ENCODE measurements around the gene SAP30L. TPM values are rescaled to one million over a fixed set of nuclear protein-coding genes. Genes with fewer than 3 reads are reported as not detected.

Gene SAP30L
- total RNA-seq, 4 donors from 2014 or later: 26.3 to 47.1 (median 33.1) TPM

DNA sequence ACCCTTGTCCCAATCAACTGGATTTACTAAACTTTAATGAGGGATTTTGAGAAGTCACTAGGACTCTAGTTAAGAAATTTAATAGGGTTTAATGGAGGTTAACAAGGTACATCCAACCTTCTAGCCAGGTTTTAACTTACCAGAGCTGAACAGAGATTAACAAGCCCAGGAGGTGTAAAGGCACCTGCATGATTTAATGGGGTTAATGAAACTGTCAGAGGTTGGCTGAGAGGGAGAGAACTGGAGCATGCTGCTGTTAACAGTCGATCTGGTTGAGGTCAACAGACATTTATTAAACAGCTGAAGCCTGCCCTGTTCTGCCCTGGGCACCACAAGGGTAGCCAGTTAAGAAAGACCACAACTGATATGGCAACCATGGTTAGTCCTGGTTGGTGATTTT lies 18.6 kb downstream of the SAP30L start:
- Histone ChIP-seq H3K4me1 (peaks cover 0 to 4% (median 0%) of the 10 kb centered on the region in 4 donors), H3K27ac (no peak overlapping the region), H3K36me3 (no peaks in the 10 kb centered on the region), H3K4me3 (no peak overlapping the region), H3K27me3 (peaks cover 18% of the 10 kb centered on the region), H3K9me3 (no peaks in the 10 kb centered on the region)
- intact Hi-C loops (cut with DNase I; ENCODE audit: low total_unique reads): no loop called here
- DNase-seq: no peak
- in situ Hi-C loops (cut with MboI; ENCODE audit: low pct_ligation_motif_present in 1 of 4, low pct_unique_long_range_greater_than_20kb in 1 of 4, low sequenced_read_pairs in 3 of 4): loop anchor here in 3 of 4 donors (10.0 to 25.0 kb wide), 2 partner anchors 140 to 348 kb away; no protein-coding TSS in a partner anchor
- WGBS, 2 donors (ENCODE audit: low coverage in 1 of 2): 58% methylated on average over 1 of the region's 1 CpG; no CpG with 5 or more reads in 1 of the 2 donors
- no peak for TF ChIP-seq EP300 (IDR thresholded peaks at IDR 0.05; ENCODE audit: low read depth)
- TF ChIP-seq POLR2A (IDR thresholded peaks at IDR 0.05): no peak
- TF ChIP-seq, protein P1, sequence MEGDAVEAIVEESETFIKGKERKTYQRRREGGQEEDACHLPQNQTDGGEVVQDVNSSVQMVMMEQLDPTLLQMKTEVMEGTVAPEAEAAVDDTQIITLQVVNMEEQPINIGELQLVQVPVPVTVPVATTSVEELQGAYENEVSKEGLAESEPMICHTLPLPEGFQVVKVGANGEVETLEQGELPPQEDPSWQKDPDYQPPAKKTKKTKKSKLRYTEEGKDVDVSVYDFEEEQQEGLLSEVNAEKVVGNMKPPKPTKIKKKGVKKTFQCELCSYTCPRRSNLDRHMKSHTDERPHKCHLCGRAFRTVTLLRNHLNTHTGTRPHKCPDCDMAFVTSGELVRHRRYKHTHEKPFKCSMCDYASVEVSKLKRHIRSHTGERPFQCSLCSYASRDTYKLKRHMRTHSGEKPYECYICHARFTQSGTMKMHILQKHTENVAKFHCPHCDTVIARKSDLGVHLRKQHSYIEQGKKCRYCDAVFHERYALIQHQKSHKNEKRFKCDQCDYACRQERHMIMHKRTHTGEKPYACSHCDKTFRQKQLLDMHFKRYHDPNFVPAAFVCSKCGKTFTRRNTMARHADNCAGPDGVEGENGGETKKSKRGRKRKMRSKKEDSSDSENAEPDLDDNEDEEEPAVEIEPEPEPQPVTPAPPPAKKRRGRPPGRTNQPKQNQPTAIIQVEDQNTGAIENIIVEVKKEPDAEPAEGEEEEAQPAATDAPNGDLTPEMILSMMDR (IDR thresholded peaks at IDR 0.05): no peak
- TF ChIP-seq POLR2AphosphoS5 (IDR thresholded peaks at IDR 0.05): no peak

DNA sequence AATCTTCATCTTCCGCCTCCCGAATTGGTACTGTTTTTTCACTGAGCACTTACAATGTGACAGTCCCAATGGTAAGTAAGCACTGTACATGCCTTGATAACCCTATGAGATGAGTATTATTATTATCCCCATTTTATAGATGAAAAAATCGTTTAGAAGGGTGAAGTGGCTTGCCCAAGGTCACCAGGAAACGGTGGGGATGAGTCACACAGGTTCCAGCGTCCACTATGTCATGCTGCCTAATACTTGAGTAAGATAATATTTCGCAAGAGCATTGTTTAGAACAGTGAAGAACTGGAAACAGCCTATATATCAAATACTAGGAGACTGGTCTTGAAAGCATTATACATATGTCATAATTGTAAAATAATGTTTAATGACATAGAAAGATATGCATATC lies 19.4 kb downstream of the SAP30L start:
- no peak overlapping the region for H3K27ac ChIP-seq
- peaks cover 25% of the 10 kb centered on the region for H3K27me3 ChIP-seq
- 56 to 63% methylated on average over 6 of the region's 6 CpGs for WGBS, 2 donors (ENCODE audit: low coverage in 1 of 2)
- TF ChIP-seq POLR2AphosphoS5 (IDR thresholded peaks at IDR 0.05) (no peak), POLR2A (IDR thresholded peaks at IDR 0.05) (no peak), EP300 (IDR thresholded peaks at IDR 0.05; ENCODE audit: low read depth) (no peak)
- TF ChIP-seq, protein P1 (IDR thresholded peaks at IDR 0.05): no peak
- H3K36me3 ChIP-seq: no peaks in the 10 kb centered on the region
- no peaks in the 10 kb centered on the region for H3K9me3 ChIP-seq
- H3K4me3 ChIP-seq: no peak overlapping the region
- DNase-seq: no peak
- peaks cover 0 to 4% (median 0%) of the 10 kb centered on the region in 4 donors for H3K4me1 ChIP-seq
- intact Hi-C loops (cut with DNase I; ENCODE audit: low total_unique reads) (no loop called here), in situ Hi-C loops (cut with MboI; ENCODE audit: low pct_ligation_motif_present in 1 of 4, low pct_unique_long_range_greater_than_20kb in 1 of 4, low sequenced_read_pairs in 3 of 4) (loop anchor here (5.0 to 25.0 kb wide), 3 partner anchors 140 to 347 kb away; no protein-coding TSS in a partner anchor)

DNA sequence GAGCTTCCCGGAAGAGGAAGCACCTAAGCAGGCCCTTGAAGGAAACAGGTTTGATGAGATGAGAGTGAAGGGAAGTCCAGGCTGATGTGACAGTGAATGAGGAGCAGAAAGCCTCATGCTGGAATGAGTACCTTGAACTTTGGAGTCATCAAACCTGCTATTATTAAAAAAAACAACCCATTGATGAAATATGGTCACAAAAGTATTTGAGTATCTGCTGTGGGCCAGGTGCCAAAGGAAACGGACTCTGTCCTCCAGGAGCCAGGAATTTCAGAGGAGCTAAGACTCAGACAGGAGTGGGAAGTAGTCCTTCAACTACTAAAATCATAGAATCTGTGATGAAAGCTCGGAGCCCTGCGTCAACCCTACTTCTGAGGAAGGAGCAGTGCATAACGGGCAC lies 20.4 kb downstream of the SAP30L start:
- in situ Hi-C loops (cut with MboI; ENCODE audit: low pct_ligation_motif_present in 1 of 4, low pct_unique_long_range_greater_than_20kb in 1 of 4, low sequenced_read_pairs in 3 of 4) (loop anchor here (5.0 to 25.0 kb wide), 3 partner anchors 139 to 346 kb away; no protein-coding TSS in a partner anchor), intact Hi-C loops (cut with DNase I; ENCODE audit: low total_unique reads) (loop anchor here (2.0 kb wide), 1 partner anchor 145 kb away; no protein-coding TSS in a partner anchor)
- TF ChIP-seq, protein P1 (IDR thresholded peaks at IDR 0.05): no peak
- no peak for TF ChIP-seq EP300 (IDR thresholded peaks at IDR 0.05; ENCODE audit: low read depth)
- TF ChIP-seq POLR2A (IDR thresholded peaks at IDR 0.05): no peak
- TF ChIP-seq POLR2AphosphoS5 (IDR thresholded peaks at IDR 0.05): no peak
- Histone ChIP-seq H3K4me3 (no peak overlapping the region), H3K9me3 (no peaks in the 10 kb centered on the region), H3K27me3 (peaks cover 35% of the 10 kb centered on the region), H3K4me1 (peaks cover 0 to 8% (median 0%) of the 10 kb centered on the region in 4 donors), H3K36me3 (no peaks in the 10 kb centered on the region), H3K27ac (no peak overlapping the region)
- WGBS, 2 donors (ENCODE audit: low coverage in 1 of 2): 33 to 66% methylated on average over 1 to 5 of the region's 5 CpGs
- no peak for DNase-seq

DNA sequence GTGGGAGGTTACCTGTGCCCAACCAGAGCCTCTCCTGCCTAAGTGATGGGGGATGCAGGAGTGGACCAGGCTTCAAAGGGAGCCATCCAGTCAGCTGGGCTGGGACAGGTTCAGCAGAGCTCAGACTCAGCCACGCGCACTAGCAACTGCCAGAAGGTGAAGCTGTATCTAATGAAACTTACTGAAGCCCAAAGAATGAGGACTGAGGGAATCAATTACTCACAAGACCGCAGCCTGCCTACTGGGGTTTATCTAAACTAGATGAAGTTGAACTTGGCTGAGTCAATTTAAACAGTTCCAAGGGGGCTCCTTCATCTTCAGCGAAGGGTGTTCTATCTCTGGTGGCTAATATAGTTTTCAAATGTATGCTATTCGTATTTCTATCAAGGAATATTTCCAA lies 20.9 kb downstream of the SAP30L start:
- DNase-seq: no peak
- intact Hi-C loops (cut with DNase I; ENCODE audit: low total_unique reads) (loop anchor here (2.0 kb wide), 1 partner anchor 144 kb away; no protein-coding TSS in a partner anchor), in situ Hi-C loops (cut with MboI; ENCODE audit: low pct_ligation_motif_present in 1 of 4, low pct_unique_long_range_greater_than_20kb in 1 of 4, low sequenced_read_pairs in 3 of 4) (loop anchor here (5.0 to 25.0 kb wide), 3 partner anchors 138 to 346 kb away; no protein-coding TSS in a partner anchor)
- TF ChIP-seq POLR2AphosphoS5 (IDR thresholded peaks at IDR 0.05) (no peak), POLR2A (IDR thresholded peaks at IDR 0.05) (no peak), EP300 (IDR thresholded peaks at IDR 0.05; ENCODE audit: low read depth) (no peak)
- TF ChIP-seq, protein P1 (IDR thresholded peaks at IDR 0.05): no peak
- Histone ChIP-seq H3K4me1 (peaks cover 0 to 8% (median 0%) of the 10 kb centered on the region in 4 donors), H3K36me3 (no peaks in the 10 kb centered on the region), H3K4me3 (no peak overlapping the region), H3K27me3 (peaks cover 40% of the 10 kb centered on the region), H3K9me3 (no peaks in the 10 kb centered on the region), H3K27ac (no peak overlapping the region)
- WGBS, 2 donors (ENCODE audit: low coverage in 1 of 2): 49 to 82% methylated on average over 2 to 5 of the region's 5 CpGs

All from transverse colon (tissue), 4 donors.